Hepatocyte (in vitro differentiated cells): ENCODE measurements around the gene OR1F1. TPM values are rescaled to one million over a fixed set of nuclear protein-coding genes. Genes with fewer than 3 reads are reported as not detected.
A peak's percentile ranks its signal among the peaks of the same experiment; 100 is the strongest.
"Not testable (repeated sequence)": the region's sequence is repeated elsewhere in the genome, so short reads cannot be mapped to it uniquely, and the experiment has no call there.

Experiments
- DNase-seq: peaks from one replicate; pipeline ENCODE4 v3.0.0-alpha.2; 2016; ENCODE audit warnings: low spot score
- H2AFZ ChIP-seq: fragments of 200-600 bp; sonication (generic); 2 replicates; pipeline ENCODE4 v1.6.0; 2016; ENCODE audit warnings: antibody characterized with exemption, mild to moderate bottlenecking
- H3K27ac ChIP-seq: fragments of 200-600 bp; sonication (generic); 2 replicates; pipeline ENCODE4 v1.5.1; 2016; ENCODE audit warnings: mild to moderate bottlenecking
- H3K27me3 ChIP-seq: fragments of 200-600 bp; sonication (generic); 2 replicates; pipeline ENCODE4 v1.6.1; 2016
- H3K36me3 ChIP-seq: fragments of 200-600 bp; sonication (generic); replicated peaks from 2 replicates; pipeline ENCODE4 v1.5.1; 2016; ENCODE audit warnings: low read depth; ENCODE audit not compliant: insufficient read depth
- H3K4me1 ChIP-seq: fragments of 200-600 bp; sonication (generic); 2 replicates; pipeline ENCODE4 v1.5.1; 2016; ENCODE audit warnings: mild to moderate bottlenecking, moderate library complexity; ENCODE audit not compliant: insufficient read depth
- H3K4me2 ChIP-seq: fragments of 200-600 bp; sonication (generic); 2 replicates; pipeline ENCODE4 v1.6.0; 2016
- H3K4me3 ChIP-seq: fragments of 200-600 bp; sonication (generic); 2 replicates; pipeline ENCODE4 v1.5.1; 2016; ENCODE audit warnings: mild to moderate bottlenecking
- H3K79me2 ChIP-seq: fragments of 200-600 bp; sonication (generic); 2 replicates; pipeline ENCODE4 v1.6.0; 2017; ENCODE audit warnings: mild to moderate bottlenecking
- H3K9me2 ChIP-seq: fragments of 200-600 bp; sonication (generic); replicated peaks from 2 replicates; pipeline ENCODE4 v1.6.0; 2017; ENCODE audit warnings: mild to moderate bottlenecking; ENCODE audit not compliant: insufficient read depth
- H3K9me3 ChIP-seq: fragments of 200-600 bp; sonication (generic); 2 replicates; pipeline ENCODE4 v1.5.1; 2016; ENCODE audit warnings: low read depth, mild to moderate bottlenecking
- H4K20me1 ChIP-seq: fragments of 200-600 bp; sonication (generic); 2 replicates; pipeline ENCODE4 v1.6.0; 2016; ENCODE audit warnings: mild to moderate bottlenecking; ENCODE audit not compliant: insufficient read depth, poor library complexity, severe bottlenecking
- EZH2 ChIP-seq: fragments of 200-600 bp; sonication (generic); IDR thresholded peaks from 2 replicates; pipeline ENCODE4 v1.6.1; 2016; ENCODE audit warnings: antibody characterized with exemption, mild to moderate bottlenecking, borderline replicate concordance
- EZH2phosphoT487 ChIP-seq: fragments of 200-600 bp; sonication (generic); IDR thresholded peaks from one replicate; pipeline ENCODE4 v1.6.1; 2018; ENCODE audit warnings: antibody characterized with exemption, mild to moderate bottlenecking, low read depth, moderate library complexity; ENCODE audit not compliant: unreplicated experiment, severe bottlenecking
- WGBS: methylation state at CpG from one replicate; pipeline ENCODE4 v1.1.6; 2016; ENCODE audit warnings: low lambda C conversion rate; ENCODE audit errors: missing lambda C conversion rate; 5-methylcytosine and 5-hydroxymethylcytosine counted together
- polyA plus RNA-seq: library from polyadenylated mRNA; unstranded; fragments of >200 nt; fragmentation: Nextera tagmentation; extraction: Ambion mirVana; gene quantifications from 2 replicates; pipeline ENCODE4 v1.2.1, GENCODE V29; 2016
- total RNA-seq: library from RNA; depleted of rRNA; stranded (reverse); fragments of >200 nt; gene quantifications from 2 replicates; pipeline ENCODE4 v1.2.3, GENCODE V29; 2014
- TF ChIP-seq, protein P1 (sequence below): fragments of 200-600 bp; sonication (generic); IDR thresholded peaks from 2 replicates; pipeline ENCODE4 v1.5.1; 2016; ENCODE audit warnings: antibody characterized with exemption, mild to moderate bottlenecking; ENCODE audit not compliant: poor library complexity

OR1F1 gene
- not detected in 2 replicates for total RNA-seq
- polyA plus RNA-seq: 0.61 TPM in 1 of 2 replicates, not detected in the other

DNA sequence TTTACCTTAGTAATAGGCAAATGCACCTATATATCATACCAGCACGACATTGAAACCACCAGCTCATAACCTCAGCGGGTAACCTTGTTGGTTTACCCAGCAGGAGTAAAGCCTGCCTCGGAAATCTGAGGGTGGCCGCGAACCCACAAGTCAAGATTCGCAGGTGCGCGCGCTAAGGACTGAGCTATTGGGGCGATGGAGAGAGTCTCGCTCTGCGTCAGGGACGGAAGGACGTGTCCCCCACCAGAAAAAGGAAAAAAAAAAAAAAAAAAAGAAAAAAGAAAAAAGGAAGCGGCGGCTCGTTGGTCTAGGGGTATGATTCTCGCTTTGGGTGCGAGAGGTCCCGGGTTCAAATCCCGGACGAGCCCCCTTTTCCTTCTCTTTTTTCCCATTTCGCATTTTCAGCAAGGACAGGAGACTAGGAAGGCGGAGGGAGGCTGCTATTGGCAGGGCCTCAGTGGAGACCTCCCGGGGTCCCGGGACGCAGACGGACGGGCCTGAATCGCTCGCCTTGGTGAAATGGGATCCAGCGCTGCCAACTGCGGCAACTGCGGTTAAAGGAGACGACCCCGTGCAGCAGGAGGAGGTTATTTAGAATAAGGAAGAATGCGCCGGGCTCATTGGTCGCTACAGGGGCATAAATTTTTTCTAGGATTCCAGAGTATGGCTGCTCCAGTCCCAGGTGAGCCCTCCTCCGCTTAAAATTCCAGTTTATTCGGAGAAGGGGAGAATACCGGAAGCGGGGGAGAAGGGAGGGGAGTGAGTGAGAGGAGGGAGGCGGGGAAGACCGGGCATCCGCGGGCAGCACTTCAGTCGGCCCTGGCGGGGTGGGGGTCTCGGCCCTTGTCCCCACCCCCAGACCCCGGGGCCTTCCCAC, at the start of gene OR1F1:
Gene OR1F1 (plus strand): TSS at position 407 of the 877 bp plus-strand sequence.
- no peak for TF ChIP-seq EZH2
- TF ChIP-seq, protein P1, sequence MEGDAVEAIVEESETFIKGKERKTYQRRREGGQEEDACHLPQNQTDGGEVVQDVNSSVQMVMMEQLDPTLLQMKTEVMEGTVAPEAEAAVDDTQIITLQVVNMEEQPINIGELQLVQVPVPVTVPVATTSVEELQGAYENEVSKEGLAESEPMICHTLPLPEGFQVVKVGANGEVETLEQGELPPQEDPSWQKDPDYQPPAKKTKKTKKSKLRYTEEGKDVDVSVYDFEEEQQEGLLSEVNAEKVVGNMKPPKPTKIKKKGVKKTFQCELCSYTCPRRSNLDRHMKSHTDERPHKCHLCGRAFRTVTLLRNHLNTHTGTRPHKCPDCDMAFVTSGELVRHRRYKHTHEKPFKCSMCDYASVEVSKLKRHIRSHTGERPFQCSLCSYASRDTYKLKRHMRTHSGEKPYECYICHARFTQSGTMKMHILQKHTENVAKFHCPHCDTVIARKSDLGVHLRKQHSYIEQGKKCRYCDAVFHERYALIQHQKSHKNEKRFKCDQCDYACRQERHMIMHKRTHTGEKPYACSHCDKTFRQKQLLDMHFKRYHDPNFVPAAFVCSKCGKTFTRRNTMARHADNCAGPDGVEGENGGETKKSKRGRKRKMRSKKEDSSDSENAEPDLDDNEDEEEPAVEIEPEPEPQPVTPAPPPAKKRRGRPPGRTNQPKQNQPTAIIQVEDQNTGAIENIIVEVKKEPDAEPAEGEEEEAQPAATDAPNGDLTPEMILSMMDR: no peak
- TF ChIP-seq EZH2phosphoT487: no peak

GRCh38 chr16:3138342-3138741, 49.7 kb upstream of the OR1F1 start:
- no peaks in the 10 kb centered on the region for H3K9me3 ChIP-seq
- H4K20me1 ChIP-seq: no peaks in the 10 kb centered on the region
- H3K9me2 ChIP-seq: no peaks in the 10 kb centered on the region
- H3K27me3 ChIP-seq: no peaks in the 10 kb centered on the region
- no peak overlapping the region for H3K4me3 ChIP-seq
- peaks cover 23% of the 10 kb centered on the region for H3K79me2 ChIP-seq
- H3K27ac ChIP-seq: no peak overlapping the region
- 92% methylated on average over 21 of the region's 21 CpGs for WGBS
- no peaks in the 10 kb centered on the region for H3K36me3 ChIP-seq
- H3K4me2 ChIP-seq: no peak overlapping the region
- peaks cover 4% of the 10 kb centered on the region for H3K4me1 ChIP-seq
- DNase-seq: no peak
- no peak overlapping the region for H2AFZ ChIP-seq
- TF ChIP-seq EZH2phosphoT487 (no peak), EZH2 (no peak)
- TF ChIP-seq, protein P1: no peak

More for the DNA sequence above, at the start of gene OR1F1:
- H3K27me3 ChIP-seq: peaks cover 86% of the 10 kb centered on the region
- no peaks in the 10 kb centered on the region for H3K79me2 ChIP-seq
- peak within 1 kb of the TSS; percentile 91 for H3K4me2 ChIP-seq
- no peaks in the 10 kb centered on the region for H4K20me1 ChIP-seq
- DNase-seq: no peak
- WGBS: 1% methylated on average over 34 of the region's 51 CpGs
- peak within 1 kb of the TSS; percentile 73 for H3K4me3 ChIP-seq
- H3K4me1 ChIP-seq: peaks cover 20% of the 10 kb centered on the region
- no peaks in the 10 kb centered on the region for H3K36me3 ChIP-seq
- H3K9me2 ChIP-seq: no peaks in the 10 kb centered on the region
- peak within 1 kb of the TSS; percentile 91 for H2AFZ ChIP-seq
- H3K27ac ChIP-seq: no peak within 1 kb of the TSS
- H3K9me3 ChIP-seq: no peaks in the 10 kb centered on the region

DNA sequence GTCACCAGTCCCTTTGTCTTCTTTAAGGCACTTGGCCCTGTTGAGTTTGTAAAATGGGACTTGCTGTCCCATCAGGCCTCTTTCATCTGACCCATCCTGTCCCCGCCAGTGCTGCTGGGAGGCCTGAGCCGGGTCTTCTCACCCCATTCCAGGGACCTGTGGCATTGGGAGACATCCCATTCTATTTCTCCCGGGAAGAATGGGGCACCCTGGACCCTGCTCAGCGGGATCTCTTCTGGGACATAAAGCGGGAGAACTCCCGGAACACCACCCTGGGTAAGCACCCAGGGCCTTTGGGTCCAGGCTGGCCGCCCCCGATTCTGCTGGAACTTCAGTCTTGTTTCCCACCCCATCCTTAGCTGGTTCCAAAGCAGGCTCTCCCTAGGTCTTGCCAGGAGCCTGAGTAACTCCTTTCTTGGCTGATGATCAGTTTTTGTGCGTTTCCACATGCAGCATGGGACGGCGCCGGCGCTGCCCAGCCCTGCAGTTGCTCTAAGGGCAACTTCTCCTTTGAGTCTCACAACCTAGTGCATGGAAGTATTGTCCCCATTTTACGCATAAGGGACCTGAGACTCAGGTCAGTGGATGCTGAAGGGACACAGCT, 49.1 kb upstream of the OR1F1 start:
- Histone ChIP-seq H3K9me2 (no peaks in the 10 kb centered on the region), H3K27ac (no peak overlapping the region), H3K4me3 (no peak overlapping the region), H3K36me3 (no peaks in the 10 kb centered on the region), H3K4me1 (no peaks in the 10 kb centered on the region), H2AFZ (no peak overlapping the region), H4K20me1 (no peaks in the 10 kb centered on the region), H3K79me2 (peaks cover 17% of the 10 kb centered on the region), H3K9me3 (no peaks in the 10 kb centered on the region), H3K27me3 (no peaks in the 10 kb centered on the region), H3K4me2 (no peak overlapping the region)
- TF ChIP-seq, protein P1: no peak
- WGBS: 87% methylated on average over 14 of the region's 14 CpGs
- no peak for DNase-seq

DNA sequence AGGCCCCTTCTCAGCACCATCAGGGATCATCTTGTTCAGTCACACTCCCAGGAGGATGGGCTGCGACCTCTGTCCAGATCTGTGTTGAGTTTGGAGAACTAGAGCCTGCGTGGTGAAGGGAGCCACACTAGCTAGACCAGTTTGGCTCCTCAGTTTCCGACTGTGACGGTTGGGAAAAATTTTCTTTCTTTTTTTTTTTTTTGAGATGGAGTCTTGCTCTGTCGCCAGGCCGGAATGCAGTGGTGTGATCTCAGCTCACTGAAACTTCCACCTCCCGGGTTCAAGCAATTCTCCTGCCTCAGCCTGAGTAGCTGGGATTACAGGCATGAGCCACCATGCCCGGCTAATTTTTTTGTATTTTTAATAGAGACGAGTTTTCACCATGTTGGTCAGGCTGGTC, 48.4 kb upstream of the OR1F1 start:
- not testable (repeated sequence) for H3K9me2 ChIP-seq, H3K9me3 ChIP-seq, H4K20me1 ChIP-seq, H3K27me3 ChIP-seq, H3K4me2 ChIP-seq, DNase-seq, H3K4me1 ChIP-seq, H3K36me3 ChIP-seq, H2AFZ ChIP-seq, H3K4me3 ChIP-seq
- peaks cover 13% of the 10 kb centered on the region for H3K79me2 ChIP-seq
- 84% methylated on average over 9 of the region's 9 CpGs for WGBS
- peak overlapping the region; percentile 46 for H3K27ac ChIP-seq
